Bronchial epithelial cell (primary cell): ENCODE data around the gene UBQLN4. TPM values are rescaled to one million over a fixed set of nuclear protein-coding genes. Genes with fewer than 3 reads are reported as not detected.

Experiments used
- DNase-seq: peaks from one replicate; pipeline ENCODE4 v3.0.0-alpha.2; 2010; ENCODE audit warnings: low read depth
- FAIRE-seq: peaks from 2 replicates; lab custom pipeline; 2011; peaks lifted over from hg19 to GRCh38; lab: Jason Lieb, UNC
- H3K27me3 ChIP-seq: 2 replicates; pipeline ENCODE4 v1.5.1; 2011; ENCODE audit warnings: low read length; ENCODE audit not compliant: control insufficient read depth, insufficient read depth
- H3K36me3 ChIP-seq: 2 replicates; pipeline ENCODE4 v1.5.1; 2011; ENCODE audit warnings: low read length; ENCODE audit not compliant: control insufficient read depth, insufficient read depth
- H3K4me3 ChIP-seq: 2 replicates; pipeline ENCODE4 v1.5.1; 2011; ENCODE audit warnings: mild to moderate bottlenecking, low read depth, low read length, control low read depth
- total RNA-seq: library from RNA; depleted of rRNA; stranded (reverse); fragments of >200 nt; gene quantifications from 2 replicates; pipeline ENCODE4 v1.2.1, GENCODE V29; 2014
- TF ChIP-seq, protein P1 (sequence below): IDR thresholded peaks from 2 replicates; pipeline ENCODE4 v1.5.1; 2011; ENCODE audit warnings: mild to moderate bottlenecking, moderate library complexity, low read length, control low read depth, inconsistent platforms; ENCODE audit not compliant: insufficient read depth, severe bottlenecking

The UBQLN4 gene
- total RNA-seq, 1 donor from 2014 or later: 13.7 TPM

DNA sequence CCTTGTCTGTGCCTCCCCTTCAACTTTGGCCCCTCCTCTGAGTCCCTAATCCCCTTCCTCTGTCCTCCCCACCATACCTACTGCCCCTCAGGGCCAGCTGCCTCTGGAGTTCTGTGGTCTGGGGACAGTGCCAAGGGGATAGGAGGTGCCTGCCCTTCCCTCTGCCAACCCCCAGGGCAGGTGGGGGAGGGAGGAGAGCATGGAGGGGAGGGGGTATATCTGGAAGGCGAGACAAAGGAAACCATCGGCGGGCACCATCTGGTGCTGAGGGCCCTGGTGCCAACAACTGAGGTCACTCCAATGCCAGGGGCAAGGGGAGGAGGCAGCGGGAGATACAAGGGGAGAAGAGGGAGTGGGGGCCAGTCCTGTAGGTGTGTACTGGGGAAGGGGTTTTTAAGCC, 16.9 kb upstream of the UBQLN4 start:
- FAIRE-seq (no peak), DNase-seq (no peak)
- Histone ChIP-seq H3K4me3 (no peak overlapping the region), H3K27me3 (no peaks in the 10 kb centered on the region), H3K36me3 (peaks cover 13% of the 10 kb centered on the region)
- TF ChIP-seq, protein P1, sequence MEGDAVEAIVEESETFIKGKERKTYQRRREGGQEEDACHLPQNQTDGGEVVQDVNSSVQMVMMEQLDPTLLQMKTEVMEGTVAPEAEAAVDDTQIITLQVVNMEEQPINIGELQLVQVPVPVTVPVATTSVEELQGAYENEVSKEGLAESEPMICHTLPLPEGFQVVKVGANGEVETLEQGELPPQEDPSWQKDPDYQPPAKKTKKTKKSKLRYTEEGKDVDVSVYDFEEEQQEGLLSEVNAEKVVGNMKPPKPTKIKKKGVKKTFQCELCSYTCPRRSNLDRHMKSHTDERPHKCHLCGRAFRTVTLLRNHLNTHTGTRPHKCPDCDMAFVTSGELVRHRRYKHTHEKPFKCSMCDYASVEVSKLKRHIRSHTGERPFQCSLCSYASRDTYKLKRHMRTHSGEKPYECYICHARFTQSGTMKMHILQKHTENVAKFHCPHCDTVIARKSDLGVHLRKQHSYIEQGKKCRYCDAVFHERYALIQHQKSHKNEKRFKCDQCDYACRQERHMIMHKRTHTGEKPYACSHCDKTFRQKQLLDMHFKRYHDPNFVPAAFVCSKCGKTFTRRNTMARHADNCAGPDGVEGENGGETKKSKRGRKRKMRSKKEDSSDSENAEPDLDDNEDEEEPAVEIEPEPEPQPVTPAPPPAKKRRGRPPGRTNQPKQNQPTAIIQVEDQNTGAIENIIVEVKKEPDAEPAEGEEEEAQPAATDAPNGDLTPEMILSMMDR: no peak

DNA sequence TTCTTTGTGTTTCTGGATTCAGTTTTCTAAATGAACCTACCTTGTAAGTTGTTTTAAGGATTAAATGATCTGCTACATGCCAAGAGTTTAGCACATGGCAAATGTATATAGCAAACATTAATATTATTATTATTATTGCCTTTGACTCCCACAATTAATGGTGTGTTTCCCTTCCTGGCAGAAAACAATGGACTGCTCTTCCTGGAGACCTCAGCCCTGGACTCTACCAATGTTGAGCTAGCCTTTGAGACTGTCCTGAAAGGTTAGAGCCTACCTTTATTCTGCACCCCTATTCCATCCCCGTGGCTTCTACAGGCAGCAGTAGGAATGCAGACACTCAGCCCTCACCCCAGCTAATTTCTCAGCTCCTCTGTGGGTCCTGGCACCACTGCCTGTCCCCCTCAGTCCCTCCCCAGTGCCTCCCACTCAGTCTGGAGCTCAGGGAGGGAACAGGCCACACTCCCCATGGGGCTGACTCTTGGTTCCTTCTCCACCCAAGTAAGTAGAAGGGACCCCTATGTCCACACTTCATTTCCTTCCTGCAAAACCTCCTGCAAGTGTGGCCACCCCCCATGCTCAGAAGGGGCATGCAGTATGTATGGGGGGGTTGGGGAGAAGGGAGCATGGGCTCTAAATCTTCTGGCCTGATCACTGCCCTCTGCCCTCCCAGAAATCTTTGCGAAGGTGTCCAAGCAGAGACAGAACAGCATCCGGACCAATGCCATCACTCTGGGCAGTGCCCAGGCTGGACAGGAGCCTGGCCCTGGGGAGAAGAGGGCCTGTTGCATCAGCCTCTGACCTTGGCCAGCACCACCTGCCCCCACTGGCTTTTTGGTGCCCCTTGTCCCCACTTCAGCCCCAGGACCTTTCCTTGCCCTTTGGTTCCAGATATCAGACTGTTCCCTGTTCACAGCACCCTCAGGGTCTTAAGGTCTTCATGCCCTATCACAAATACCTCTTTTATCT, 16.2 kb upstream of the UBQLN4 start:
- FAIRE-seq (peak; percentile 18), DNase-seq (no peak)
- Histone ChIP-seq H3K36me3 (peaks cover 13% of the 10 kb centered on the region), H3K27me3 (no peaks in the 10 kb centered on the region), H3K4me3 (no peak overlapping the region)
- TF ChIP-seq, protein P1: no peak

DNA sequence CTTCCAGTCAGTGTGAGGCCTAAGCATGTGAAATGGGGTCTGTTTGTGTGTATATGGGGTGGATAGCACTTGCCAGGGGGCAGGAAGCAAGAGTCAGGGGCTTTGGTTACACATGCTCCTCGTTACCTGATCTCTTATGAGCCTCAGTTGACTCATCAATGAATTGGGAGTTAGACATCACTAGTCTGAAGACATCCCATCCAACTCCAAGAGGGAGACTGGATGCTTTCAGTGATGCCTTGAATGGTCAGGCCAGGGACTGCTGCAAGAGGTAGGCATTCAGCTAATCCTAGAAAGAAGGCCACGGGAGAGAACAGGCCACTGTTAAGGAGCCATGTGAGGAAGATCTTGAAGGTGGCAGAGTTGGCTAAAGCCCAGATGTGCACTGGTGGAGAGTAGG, 13.7 kb upstream of the UBQLN4 start:
- FAIRE-seq: no peak
- no peaks in the 10 kb centered on the region for H3K27me3 ChIP-seq
- TF ChIP-seq, protein P1: no peak
- no peak overlapping the region for H3K4me3 ChIP-seq
- DNase-seq: no peak
- H3K36me3 ChIP-seq: peaks cover 13% of the 10 kb centered on the region

DNA sequence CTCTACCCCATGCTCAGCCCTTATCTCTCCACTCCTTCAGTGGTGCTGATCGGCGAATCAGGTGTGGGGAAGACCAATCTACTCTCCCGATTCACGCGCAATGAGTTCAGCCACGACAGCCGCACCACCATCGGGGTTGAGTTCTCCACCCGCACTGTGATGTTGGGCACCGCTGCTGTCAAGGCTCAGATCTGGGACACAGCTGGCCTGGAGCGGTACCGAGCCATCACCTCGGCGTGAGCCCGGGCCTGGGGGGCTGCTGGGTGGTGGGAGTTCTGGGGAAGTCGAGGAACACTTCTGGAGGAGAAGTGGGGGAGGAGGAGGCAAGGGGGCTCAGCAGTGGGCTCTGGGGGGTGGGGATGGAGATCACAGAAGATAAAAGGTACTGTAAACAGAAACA, 12.3 kb upstream of the UBQLN4 start:
- Histone ChIP-seq H3K4me3 (no peak overlapping the region), H3K27me3 (no peaks in the 10 kb centered on the region), H3K36me3 (peaks cover 12% of the 10 kb centered on the region)
- FAIRE-seq (no peak), DNase-seq (no peak)
- TF ChIP-seq, protein P1: no peak

DNA sequence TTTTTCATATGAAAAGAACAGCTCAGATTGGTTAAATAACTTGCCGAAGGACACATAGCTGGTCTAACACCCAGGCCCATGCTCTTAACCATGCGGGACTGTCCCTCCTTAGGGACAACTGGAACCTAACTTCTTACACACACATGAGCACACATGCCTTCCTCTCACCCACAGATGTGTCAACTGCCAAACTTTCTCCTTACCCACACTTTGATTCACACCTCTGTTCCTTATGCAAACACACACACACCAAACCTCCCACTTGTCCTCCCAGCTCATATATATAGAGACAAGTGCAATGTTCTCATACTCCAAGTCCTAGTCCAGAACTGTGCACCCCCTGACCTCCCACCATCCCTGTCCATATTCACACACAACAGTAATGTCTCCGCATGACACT, 11.6 kb upstream of the UBQLN4 start:
- H3K36me3 ChIP-seq: peaks cover 12% of the 10 kb centered on the region
- H3K4me3 ChIP-seq: no peak overlapping the region
- FAIRE-seq (no peak), DNase-seq (no peak)
- TF ChIP-seq, protein P1: no peak
- H3K27me3 ChIP-seq: no peaks in the 10 kb centered on the region
